Endothelial cell of umbilical vein (primary cell): ENCODE data around the gene DOCK4.

Source experiments
- EZH2 ChIP-seq: IDR thresholded peaks from 2 replicates; pipeline ENCODE4 v1.6.1; 2012; ENCODE audit warnings: borderline replicate concordance, low read depth, mild to moderate bottlenecking, moderate library complexity, low read length, inconsistent platforms; ENCODE audit not compliant: severe bottlenecking
- FOS ChIP-seq: IDR thresholded peaks from 2 replicates; pipeline ENCODE4 v1.6.1; 2011; ENCODE audit warnings: mild to moderate bottlenecking, low read length, moderate library complexity, borderline replicate concordance; ENCODE audit not compliant: insufficient read depth
- JUN ChIP-seq: IDR thresholded peaks from 2 replicates; pipeline ENCODE4 v1.6.1; 2011; ENCODE audit warnings: borderline replicate concordance, low read depth; ENCODE audit not compliant: insufficient read length, insufficient read depth
- POLR2A ChIP-seq: IDR thresholded peaks from 2 replicates; pipeline ENCODE4 v1.6.1; 2012; ENCODE audit warnings: low read depth, mild to moderate bottlenecking, control low read depth, low read length
- POLR2AphosphoS5 ChIP-seq: IDR thresholded peaks from 2 replicates; pipeline ENCODE4 v1.6.1; 2012; ENCODE audit warnings: low read depth, mild to moderate bottlenecking, control low read depth, low read length, moderate library complexity; ENCODE audit not compliant: insufficient read depth
- TF ChIP-seq, protein P1 (sequence below), 2 donors: IDR thresholded peaks; 1 replicate in 1 of 2; 2 replicates in 1 of 2; pipeline ENCODE4 v1.5.1; 2011; ENCODE audit warnings: low read length in 2 of 2, mild to moderate bottlenecking in 2 of 2, moderate library complexity in 2 of 2, control low read depth in 1 of 2, inconsistent platforms in 1 of 2, low read depth in 1 of 2; ENCODE audit not compliant: insufficient read depth in 1 of 2; ENCODE audit errors: extremely low read depth in 1 of 2

- TF ChIP-seq, protein P1, sequence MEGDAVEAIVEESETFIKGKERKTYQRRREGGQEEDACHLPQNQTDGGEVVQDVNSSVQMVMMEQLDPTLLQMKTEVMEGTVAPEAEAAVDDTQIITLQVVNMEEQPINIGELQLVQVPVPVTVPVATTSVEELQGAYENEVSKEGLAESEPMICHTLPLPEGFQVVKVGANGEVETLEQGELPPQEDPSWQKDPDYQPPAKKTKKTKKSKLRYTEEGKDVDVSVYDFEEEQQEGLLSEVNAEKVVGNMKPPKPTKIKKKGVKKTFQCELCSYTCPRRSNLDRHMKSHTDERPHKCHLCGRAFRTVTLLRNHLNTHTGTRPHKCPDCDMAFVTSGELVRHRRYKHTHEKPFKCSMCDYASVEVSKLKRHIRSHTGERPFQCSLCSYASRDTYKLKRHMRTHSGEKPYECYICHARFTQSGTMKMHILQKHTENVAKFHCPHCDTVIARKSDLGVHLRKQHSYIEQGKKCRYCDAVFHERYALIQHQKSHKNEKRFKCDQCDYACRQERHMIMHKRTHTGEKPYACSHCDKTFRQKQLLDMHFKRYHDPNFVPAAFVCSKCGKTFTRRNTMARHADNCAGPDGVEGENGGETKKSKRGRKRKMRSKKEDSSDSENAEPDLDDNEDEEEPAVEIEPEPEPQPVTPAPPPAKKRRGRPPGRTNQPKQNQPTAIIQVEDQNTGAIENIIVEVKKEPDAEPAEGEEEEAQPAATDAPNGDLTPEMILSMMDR (IDR thresholded peaks at IDR 0.05; ENCODE audit: extremely low read depth in 1 of 2, insufficient read depth in 1 of 2, low read depth in 1 of 2, low read length in 2 of 2): no peak
- no peak for TF ChIP-seq POLR2AphosphoS5
- TF ChIP-seq EZH2: no peak
- no peak for TF ChIP-seq JUN
- no peak for TF ChIP-seq FOS
- TF ChIP-seq POLR2A: no peak
Measured at GRCh38 chr7:112125250-112125649, 80.9 kb downstream of the DOCK4 start.
